AG09309 (cell line): ENCODE results near the gene PCBD2.

ENCODE experiments used
- DNase-seq: peaks from one replicate; pipeline ENCODE4 v3.0.0-alpha.2; 2010; ENCODE audit warnings: low read depth
- H3K4me3 ChIP-seq: 2 replicates; pipeline ENCODE4 v1.5.1; 2011; ENCODE audit warnings: mild to moderate bottlenecking, low read depth, low read length, moderate library complexity; ENCODE audit not compliant: control insufficient read depth
- TF ChIP-seq, protein P1 (sequence below): IDR thresholded peaks from 2 replicates; pipeline ENCODE4 v1.5.1; 2011; ENCODE audit warnings: mild to moderate bottlenecking, low read depth, low read length, inconsistent platforms; ENCODE audit not compliant: insufficient read depth, control insufficient read depth; ENCODE audit errors: missing control alignments

The PCBD2 gene

DNA sequence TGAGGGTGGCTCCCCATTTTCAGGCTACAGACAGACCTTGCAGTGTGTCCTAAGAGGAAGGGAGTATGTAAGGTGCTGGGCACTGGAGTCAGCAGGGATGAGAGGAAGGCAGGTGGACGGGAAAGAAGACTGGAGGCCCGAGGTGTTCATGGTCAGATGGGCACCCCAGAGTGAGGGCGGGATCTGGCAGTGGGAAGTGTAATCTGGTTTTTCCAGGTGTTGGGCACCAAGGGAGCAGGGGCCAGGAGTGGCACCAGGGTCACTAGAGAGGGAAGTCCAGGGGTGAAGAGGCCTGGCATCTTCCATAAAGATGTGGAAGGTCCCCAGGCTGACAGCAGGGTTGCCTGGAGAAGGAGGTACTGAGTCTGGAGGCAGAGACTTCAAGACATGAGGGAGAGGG is 99.4 kb downstream of the PCBD2 start:
- H3K4me3 ChIP-seq, result no peak overlapping the region
- TF ChIP-seq, protein P1, sequence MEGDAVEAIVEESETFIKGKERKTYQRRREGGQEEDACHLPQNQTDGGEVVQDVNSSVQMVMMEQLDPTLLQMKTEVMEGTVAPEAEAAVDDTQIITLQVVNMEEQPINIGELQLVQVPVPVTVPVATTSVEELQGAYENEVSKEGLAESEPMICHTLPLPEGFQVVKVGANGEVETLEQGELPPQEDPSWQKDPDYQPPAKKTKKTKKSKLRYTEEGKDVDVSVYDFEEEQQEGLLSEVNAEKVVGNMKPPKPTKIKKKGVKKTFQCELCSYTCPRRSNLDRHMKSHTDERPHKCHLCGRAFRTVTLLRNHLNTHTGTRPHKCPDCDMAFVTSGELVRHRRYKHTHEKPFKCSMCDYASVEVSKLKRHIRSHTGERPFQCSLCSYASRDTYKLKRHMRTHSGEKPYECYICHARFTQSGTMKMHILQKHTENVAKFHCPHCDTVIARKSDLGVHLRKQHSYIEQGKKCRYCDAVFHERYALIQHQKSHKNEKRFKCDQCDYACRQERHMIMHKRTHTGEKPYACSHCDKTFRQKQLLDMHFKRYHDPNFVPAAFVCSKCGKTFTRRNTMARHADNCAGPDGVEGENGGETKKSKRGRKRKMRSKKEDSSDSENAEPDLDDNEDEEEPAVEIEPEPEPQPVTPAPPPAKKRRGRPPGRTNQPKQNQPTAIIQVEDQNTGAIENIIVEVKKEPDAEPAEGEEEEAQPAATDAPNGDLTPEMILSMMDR, result no peak
- no peak for DNase-seq

GRCh38 chr5:135005076-135005475 is 100.1 kb downstream of the PCBD2 start:
- no peak for DNase-seq
- no peak overlapping the region for H3K4me3 ChIP-seq
- TF ChIP-seq, protein P1, result no peak

- TF ChIP-seq, protein P1, result no peak
- DNase-seq, result no peak
- H3K4me3 ChIP-seq, result no peak overlapping the region
Observed at GRCh38 chr5:135007305-135007704, 102.4 kb downstream of the PCBD2 start.

- no peak overlapping the region for H3K4me3 ChIP-seq
- TF ChIP-seq, protein P1, result no peak
- DNase-seq, result no peak
Observed at GRCh38 chr5:135007749-135008363, 102.9 kb downstream of the PCBD2 start.

DNA sequence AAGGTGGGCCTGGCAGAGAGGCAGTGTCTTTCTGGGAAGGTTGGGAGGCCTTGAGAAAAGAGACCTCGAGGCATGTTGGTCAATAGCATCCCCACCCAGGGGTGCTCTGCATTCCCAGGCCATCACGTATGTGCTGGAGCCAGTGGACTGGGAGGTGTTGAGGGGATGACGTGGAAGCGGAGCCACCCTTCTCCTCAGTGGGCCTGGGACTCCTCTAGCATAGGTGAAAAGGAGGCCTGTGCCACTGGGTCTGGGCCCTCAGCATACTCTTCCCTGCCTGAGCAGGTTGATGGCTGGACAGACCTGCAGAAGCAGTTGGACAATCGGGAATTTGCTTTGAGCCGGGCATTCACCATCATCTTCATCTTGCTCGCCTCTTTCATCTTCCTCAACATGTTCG is 103.6 kb downstream of the PCBD2 start:
- TF ChIP-seq, protein P1, result no peak
- no peak overlapping the region for H3K4me3 ChIP-seq
- no peak for DNase-seq

GRCh38 chr5:135008981-135009735 is 104.2 kb downstream of the PCBD2 start:
- TF ChIP-seq, protein P1, result no peak
- no peak for DNase-seq
- H3K4me3 ChIP-seq, result no peak overlapping the region
